ENCODE results near the gene CBR3.
"Not testable (repeated sequence)": the region's sequence is repeated elsewhere in the genome, so short reads cannot be mapped to it uniquely, and the experiment has no call there.

The CBR3 gene

DNA sequence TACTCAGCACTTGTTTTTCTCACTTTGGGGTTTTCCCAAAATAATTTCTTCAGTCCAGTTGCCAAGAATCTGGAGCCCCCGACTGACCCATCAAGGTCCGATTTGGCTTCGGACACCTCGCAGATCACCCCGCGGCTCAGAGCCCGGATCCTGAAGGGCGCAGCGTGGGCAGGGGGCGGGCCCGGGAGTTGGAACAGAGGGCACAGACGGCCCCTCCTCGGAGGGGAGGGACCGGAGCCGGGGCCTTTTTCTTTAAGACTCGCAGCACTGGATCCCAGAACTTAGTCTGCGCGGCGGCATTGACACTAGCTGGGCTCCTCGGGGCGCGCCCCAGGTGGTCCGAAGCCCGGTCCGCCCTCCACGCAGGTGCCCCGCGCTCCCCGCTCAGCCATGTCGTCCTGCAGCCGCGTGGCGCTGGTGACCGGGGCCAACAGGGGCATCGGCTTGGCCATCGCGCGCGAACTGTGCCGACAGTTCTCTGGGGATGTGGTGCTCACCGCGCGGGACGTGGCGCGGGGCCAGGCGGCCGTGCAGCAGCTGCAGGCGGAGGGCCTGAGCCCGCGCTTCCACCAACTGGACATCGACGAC is at the start of gene CBR3:
TSS of gene CBR3 (plus strand) at position 277 of the 588 bp plus-strand sequence. CDS start at position 391, 114 bp downstream.
- peak; percentile 83 for DNase-seq

DNA sequence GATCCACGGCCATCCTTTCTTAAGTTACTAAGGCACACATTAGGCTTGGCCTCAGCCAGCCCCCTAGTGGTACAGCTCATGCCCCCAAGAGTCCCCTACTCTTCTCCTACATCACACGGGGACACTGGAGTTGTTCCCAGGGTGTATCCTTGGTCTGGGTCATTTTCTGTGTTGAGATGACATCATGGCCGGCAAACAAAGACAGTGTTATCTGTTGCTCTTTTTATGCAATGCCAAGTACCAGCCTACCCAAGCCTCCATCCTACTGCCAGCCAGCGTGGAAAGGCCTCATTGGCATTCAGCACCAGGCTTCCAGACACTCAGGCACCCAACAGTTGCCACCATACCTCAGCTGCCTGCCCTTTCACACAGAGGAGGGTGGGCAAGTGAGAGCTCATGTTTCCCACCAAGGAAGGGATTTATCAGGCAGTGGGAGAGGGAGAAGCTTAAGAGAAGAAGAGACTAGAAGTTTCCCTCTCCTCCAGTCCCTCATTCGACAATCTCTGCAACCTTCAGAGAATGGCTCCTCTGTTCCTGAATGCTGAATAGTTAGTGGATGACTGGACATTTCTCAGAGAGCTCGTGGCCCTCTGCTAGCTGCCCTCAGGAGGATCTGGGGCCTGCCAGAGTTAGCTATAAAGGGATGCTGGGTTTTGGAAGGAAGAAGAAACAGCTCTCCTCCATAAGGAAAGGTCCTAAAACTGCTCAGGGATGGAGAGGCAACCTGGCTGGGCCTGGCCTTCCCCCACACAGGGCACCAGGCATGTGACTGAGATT is 47.3 kb upstream of the CBR3 start:
- no peak for DNase-seq

DNA sequence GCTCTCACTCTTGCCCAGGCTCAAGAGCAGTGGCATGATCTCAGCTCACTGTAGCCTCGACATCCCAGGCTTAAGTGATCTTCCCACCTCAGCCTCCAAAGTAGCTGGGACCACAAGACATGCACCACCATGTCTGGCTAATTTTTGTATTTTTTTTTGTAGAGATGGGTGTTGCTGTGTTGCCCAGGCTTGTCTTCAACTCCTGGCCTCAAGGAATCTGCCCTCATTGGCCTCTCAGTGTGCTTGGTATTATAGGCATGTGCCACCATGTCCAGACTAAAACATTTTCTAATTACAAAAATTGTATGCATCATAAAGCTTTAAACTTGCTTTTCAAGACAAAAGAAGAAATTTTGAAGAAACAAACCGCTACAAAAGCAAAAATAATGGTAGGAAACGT is 44.9 kb upstream of the CBR3 start:
- DNase-seq: no peak

DNA sequence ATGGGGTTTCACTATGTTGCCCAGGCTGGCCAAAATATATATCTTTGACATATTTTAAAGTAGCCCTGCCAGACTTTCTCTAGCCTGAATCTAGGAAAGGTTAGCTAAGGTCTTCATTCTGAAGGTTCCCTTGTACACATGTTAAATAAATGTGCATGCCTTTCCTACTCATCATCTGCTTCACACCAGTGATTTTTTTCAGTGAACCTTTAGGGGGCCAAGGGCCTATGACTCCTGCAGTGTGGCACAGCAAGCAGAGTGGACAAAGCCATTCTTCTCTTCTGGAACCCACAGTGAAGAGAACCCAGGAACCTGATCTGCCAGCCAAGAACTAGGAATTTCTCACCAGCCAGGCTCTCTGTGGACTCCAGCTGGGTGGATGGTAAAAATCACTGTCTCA is 42.2 kb upstream of the CBR3 start:
- DNase-seq: no peak

DNA sequence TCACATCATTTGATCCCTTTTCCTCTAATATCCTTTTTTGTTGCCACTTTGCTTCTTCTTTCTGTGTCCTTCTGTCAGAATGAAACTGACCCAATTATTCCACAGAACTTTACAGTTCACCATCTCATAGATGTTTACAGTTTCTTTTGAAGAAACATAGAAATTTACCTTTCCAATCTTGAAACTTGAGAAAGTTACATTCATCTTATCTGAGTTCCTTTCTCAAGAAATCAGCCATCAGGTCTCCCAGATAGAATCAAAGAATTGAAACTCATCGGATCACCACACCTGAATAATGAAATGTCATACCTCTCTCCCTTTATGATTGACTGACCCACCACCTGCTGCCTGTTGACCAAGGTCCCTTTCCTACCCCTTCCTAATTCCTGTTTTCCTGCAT is 41.4 kb upstream of the CBR3 start:
- no peak for DNase-seq

DNA sequence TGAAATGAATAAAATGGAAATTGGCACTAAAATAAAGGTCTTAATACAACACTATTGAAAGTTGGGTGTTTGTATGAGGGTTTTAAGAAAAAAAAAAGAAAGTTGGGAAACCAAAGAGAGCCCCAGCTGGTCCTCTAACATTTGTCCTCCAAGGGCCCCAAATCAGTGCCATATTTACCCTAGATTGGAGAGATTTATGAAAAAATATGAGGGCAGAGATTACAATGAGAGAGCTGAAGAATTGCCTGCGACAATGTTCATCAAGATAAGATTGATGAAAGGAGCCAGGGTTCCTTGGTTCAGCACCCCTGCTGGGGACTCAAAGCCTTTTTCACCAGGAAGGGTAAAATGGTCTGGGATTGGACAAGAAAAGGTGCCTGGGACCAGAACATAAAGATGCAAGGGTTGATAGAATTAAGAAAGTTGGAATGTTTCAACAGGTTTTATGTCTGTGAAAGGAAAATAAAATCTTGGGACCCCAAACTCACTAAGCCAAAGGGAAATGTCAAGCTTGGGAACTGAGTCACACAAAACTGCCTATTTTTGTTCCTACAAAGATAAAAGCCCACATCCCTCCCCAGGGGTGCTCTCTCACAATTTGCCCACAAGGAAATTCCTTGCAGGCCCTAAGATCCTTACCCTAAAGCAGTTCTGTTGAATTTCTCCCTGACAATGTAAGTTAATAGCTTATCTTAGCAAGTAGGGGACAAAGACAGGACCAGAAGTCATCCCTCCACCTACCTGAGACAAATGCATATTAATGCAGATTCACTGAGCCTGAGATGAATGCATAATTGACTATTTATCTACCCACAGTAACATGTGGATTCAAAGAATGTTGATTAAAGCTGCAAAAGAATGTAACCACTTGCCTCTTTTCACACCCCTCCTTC is 38.2 kb upstream of the CBR3 start:
- no peak for DNase-seq

DNA sequence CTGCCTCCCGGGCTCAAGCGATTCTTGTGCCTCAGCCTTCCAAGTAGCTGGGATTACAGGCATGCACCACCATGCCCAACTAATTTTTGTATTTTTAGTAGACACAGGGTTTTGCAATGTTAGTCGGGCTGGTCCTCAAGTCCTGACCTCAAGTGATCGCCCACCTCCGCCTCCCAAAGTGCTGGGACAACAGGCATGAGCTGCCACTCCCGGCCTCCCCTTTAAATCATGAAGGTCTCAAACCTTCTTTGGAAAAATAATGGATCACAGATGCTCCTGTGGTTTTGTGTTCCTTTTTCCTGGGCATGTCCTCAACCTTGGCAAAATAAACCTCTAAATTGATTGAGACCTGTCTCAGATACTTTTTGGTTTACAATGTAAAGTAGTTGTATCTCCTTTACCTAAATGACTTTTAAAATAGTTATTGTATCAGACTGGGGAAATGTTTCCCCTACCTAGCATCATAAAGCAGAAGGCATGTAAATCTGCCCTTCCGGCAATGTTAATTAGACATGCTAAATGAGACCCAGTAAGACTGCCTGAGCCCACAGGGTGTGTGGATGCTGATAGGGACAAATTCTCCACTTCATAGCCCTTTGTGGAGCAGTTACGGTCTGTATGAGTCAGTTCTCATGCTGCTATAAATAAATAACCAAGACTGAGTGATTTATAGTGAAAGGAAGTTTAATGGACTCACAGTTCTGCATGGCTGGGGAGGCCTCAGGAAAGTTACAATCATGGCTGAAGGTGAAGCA is 37.3 kb upstream of the CBR3 start:
- DNase-seq: no peak

DNA sequence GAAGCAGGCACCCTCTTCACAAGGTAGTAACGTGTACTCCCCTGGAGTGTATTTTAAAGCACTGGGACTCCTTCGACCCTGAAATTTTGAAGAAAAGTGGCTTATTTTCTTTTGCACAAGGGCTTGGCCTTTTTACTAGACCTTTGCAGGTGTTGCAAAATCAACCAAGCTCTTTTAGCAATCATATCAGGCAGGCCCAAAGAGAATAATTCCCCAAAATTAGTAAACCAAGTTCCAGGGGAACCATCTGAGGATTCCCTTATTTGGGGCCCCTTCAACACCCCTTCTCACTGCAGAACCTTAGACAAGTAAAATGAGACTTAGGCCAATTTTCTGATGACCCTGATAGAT is 36.7 kb upstream of the CBR3 start:
- DNase-seq: no peak

DNA sequence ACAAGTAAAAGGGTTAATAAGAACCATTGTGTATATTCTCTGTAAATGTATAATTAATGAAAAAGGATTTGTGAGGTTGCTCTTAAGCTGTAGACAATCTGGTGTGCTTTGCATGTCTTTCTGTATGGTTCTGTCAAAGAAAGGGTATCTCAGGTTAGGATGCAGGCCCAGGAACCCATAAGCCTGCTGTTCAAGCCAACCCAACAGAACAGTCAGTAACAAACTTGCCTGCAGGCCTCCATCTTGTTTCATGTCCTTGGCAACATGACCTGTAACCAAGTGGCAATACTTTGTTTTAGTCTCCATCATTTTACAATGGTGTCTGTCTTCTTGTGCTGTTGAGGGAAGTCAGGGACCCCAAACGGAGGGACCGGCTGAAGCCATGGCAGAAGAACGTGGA is 35.9 kb upstream of the CBR3 start:
- no peak for DNase-seq

DNA sequence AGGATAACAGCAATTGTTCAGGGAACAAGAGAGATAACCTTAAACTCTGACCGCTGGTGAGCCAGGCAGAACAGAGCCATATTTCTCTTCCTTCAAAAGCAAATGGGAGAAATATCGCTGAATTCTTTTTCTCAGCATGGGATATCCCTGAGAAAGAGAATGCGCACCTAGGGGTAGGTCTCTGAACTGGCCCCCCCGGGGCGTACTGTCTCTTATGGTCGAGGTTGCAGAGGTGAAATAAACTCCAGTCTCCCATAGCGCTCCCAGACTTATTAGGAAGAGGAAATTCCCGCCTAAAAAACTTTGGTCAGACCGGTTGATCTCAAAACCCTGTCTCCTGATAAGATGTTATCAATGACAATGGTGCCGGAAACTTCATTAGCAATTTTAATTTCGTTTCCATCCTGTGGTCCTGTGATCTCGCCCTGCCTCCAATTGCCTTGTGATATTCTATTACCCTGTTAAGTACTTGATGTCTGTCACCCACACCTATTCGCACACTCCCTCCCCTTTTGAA is 35.1 kb upstream of the CBR3 start:
- DNase-seq: not testable (repeated sequence)

DNA sequence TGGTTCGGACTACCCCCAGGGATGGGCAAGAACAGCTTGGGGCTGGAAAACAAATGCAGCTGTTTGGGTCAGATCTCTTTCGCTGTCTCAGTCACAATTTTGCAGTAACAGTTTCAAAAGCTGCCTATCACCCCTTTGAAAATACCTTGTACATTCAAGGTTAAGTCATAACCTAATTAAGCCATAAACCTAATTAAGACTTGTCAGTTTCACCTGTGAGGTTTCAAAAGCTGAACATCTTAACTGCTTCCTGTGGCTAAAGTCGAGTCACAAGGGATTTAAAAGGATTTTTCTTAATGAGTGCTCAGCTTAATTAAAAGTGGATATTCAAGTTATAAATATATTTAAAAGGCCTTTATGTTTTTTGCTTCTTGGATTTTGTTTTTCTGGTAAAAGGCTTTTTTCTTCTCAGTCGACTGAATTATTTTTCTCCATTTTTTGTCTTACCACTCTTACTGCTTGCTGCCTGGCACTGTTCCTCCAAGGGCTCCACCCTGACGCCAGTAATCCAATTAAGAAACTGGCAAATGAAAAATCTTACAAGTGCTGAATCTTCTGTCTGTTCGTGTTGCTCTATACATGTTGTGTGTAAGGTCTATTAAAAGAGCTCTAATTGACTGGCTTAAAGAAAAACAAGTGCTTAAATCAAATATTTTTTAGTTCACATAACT is 33.8 kb upstream of the CBR3 start:
- DNase-seq: no peak

DNA sequence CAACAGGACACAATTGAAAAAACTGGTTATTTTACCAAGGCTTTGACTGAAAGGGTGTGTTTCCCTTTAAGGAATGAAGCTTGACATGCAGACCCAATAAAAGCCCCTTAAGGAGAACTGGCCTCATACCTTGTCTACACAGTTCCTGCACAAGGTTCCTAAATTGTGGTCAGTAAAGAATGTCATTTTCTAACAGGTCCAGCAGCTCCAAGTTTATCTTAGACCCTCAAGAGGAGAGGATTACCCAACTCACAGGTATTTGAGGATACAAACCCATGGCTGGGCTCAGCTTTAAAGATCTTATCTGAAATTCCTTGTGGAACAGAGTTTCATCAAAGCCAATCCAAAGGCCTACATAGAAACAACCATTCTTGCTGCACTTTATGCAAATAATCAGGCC is 31.4 kb upstream of the CBR3 start:
- no peak for DNase-seq

DNA sequence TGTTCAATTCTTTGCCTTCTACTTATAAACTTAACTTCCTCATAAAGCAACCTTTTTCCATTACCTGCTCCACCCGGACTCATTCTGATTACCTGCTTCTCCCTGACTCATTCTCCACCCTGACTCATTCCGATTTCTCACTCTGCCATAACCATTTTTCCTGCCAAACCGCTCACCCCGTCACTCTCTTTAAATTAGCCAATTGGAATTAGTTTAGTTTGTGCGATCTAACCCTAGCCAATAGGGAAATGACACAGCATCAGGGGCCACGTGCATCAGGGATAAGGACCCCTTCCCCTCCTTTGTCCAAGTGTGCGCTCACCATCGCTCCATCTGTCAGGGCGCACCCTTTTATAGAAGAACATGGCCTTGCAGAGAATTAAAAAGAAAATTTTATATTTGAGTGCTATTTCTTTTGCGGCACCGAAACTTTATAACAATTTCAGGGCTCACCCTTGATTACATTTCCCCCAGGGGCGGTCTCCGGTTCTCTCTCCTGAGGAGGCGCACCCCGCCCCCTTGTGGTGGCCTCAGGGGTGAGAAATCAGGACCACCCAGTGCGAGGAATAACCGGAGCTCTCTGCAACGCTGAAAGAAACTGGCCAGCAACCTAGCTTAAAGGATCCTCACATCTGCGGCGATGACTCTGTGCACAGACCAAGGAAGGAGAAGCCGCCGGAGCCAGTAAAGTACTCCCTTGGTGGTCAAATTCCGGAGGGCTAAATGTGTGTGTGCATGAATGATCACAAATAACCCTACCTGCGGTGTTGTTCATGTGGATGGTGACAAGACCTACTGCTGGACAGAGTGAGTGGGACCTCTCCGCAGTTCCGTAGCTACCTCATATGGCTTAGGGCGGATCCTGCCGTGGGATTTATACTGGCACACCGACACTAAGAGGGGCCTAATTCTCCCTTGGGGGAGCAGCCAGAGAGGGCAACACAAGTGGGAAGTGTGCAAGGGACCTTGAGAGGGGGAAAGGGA is 30.3 kb upstream of the CBR3 start:
- DNase-seq: peak; percentile 67

DNA sequence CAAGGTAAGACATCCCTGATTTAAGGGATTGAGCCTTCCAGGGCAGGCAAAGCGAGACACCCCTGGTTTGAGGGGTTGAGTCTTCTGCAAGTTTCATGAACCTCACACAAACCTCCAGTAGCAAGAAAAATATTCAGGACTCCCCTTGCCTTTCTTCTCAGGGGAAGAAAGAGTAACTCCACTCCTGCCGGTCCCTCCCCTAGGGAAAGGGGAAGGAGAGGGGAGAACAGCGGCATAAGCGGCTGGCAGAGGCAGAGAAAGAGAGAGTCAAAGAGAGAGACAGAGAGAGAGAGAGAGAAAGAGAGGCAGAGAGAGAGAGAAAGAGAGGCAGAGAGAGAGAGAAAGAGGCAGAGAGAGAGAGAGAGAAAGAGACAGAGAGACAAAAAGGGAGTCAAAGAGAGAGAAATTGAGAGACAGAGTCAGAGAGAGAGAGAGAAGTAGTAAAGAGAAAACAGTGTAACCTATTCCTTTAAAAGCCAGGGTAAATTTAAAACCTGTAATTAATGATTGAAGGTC is 29.5 kb upstream of the CBR3 start:
- no peak for DNase-seq

DNA sequence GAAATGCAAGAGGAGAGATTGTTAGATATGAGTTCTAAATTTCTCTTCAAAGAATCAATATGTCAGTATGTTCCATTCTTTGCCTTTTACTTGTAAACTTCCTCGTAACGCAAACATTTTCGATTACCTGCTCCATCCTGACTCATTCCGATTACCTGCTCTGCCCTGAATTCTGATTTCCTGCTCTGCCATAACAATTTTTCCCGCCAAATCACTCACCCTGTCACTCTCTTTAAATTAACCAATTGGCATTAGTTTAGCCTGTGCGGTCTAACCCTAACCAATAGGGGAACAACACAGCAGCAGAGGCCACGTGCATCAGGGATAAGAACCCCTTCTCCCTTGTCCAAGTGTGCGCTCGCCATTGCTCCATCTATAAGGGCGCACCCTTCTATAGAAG is 25.0 kb upstream of the CBR3 start:
- no peak for DNase-seq

DNA sequence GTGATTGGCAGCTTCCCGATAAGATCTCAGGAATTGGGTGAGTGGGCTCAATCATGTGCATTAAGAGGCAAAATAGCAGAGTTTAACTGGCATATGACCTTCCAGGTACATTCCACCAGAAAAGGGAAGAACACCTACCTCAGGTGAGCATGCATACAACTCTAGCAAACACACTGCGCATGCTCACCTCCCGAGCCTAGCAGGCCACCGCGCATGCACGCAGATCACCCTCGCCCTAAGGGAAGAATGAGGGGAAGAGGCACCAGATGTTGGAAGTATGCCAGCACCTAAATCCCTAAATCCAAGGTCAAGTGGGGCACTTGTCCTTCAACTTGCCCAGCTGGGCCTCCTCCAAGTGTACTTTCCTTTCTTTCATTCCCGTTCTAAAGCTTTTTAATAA is 23.6 kb upstream of the CBR3 start:
- DNase-seq: no peak

DNA sequence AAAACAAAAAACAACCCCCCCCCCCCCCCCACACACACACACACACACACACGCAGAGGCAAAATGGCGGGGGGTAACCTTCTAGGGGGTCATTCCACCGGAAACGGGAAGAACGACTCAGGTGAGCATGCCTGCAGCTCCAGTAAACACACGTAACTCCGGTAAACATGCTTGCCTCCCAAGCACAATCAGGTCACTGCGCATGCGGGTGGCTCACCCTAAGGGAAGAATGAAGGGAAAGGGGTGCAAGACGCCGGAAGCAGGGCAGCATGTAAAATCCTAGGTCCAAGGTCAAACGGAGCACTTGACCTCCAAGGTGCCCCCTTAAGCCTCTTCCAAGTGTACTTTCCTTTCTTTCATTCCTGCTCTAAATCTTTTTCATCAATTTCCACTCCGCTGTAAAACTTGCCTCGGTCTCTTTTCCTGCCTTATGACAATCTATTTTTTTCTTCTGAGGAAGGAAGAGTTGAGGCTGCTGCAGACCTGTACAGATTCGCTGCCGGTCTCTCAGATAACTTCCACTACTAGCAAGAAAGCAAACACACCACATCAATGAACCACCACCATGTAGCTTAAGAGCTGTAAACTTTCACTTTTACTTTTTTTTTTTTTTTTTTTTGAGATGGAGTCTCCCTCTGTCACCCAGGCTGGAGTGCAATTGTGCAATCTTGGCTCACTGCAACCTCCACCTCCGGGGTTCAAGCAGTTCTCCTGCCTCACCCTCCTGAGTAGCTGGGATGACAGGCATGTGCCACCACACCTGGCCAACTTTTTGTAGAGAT is 21.0 kb upstream of the CBR3 start:
- DNase-seq: no peak

DNA sequence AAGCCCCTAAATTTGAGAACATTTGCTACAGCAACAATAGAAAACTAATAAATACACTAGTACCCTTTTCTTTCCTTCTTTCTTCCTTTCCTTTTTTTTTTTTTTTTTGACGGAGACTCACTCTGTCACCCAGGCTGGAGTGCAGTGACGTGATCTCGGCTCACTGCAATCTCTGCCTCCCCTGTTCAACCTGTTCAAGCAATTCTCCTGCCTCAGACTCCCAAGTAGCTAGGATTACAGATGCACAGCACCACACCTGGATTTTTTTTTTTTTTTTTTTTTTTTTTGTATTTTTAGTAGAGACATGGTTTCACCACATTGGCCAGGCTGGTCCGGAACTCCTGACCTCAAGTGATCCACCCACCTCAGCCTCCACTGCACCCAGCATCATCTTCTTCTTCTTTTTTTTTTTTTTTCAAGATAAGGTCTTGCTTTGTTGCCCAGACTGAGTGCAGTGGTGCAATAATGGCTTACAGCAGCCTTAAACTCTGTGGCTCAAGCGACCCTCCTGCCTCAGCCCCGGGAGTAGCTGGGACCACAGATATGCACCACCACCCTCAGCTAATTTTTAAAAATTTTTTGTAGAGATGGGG is 19.6 kb upstream of the CBR3 start:
- no peak for DNase-seq

DNA sequence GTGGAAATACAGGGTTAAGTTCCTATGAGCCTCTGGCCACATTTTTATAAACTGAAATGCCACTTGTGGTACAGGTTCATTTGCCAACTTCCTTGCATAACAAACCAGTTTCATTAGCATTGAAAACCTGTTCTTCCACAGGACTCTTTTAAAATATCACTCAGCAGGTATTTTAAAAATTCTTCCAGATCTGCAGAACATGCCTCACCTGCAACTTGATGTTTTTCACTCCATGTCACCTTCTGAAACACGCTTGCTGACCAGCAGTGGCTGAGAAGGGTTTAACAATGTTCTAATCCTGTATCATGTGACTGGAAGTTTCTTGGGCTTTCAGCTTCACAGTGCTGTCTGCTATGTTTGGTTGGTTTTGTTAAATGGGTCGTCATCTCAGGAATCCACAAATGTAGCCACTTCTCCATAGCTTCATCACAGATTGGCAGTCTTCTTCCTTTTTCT is 17.6 kb upstream of the CBR3 start:
- no peak for DNase-seq
